Activated CD8-positive, alpha-beta memory T cell treated with anti-CD3 and anti-CD28 coated beads, Interleukin-2, amount 50 U/mL, for 24 hours (primary cell): ENCODE measurements around the gene ANKRD22.
"Not testable (repeated sequence)": the region's sequence is repeated elsewhere in the genome, so short reads cannot be mapped to it uniquely, and the experiment has no call there.

ENCODE experiments used
- DNase-seq: peaks from one replicate; pipeline ENCODE4 v3.0.0-alpha.2; 2020; ENCODE audit errors: extremely low read depth

The ANKRD22 gene

DNA sequence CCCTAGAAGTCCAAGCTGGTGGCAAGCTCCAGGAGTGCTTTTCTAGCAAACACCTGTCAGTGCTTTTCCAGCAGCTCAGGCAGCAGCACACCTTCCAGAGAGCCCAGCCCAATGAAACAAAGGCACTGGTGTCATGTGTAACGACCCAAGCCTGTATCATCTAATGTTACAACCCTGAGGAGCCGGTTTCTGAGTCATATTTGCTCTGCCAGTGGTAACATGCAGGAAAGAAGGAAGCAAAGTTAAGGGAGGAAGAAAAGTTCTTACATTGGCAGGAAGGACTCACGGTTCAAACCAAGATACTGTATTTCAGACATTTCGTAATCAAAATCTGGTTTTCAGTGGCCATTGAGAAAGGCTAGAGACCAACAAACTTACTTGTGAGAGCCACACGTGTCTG is at the start of gene ANKRD22:
TSS of gene ANKRD22 (minus strand) at position 139 of the 400 bp plus-strand sequence. CDS start 237 bp downstream, outside the sequence.
- no peak for DNase-seq

- DNase-seq, result no peak
Observed at GRCh38 chr10:88899886-88900285, 48.2 kb upstream of the ANKRD22 start.

- no peak for DNase-seq
Observed at GRCh38 chr10:88898727-88899126, 47.1 kb upstream of the ANKRD22 start.

DNA sequence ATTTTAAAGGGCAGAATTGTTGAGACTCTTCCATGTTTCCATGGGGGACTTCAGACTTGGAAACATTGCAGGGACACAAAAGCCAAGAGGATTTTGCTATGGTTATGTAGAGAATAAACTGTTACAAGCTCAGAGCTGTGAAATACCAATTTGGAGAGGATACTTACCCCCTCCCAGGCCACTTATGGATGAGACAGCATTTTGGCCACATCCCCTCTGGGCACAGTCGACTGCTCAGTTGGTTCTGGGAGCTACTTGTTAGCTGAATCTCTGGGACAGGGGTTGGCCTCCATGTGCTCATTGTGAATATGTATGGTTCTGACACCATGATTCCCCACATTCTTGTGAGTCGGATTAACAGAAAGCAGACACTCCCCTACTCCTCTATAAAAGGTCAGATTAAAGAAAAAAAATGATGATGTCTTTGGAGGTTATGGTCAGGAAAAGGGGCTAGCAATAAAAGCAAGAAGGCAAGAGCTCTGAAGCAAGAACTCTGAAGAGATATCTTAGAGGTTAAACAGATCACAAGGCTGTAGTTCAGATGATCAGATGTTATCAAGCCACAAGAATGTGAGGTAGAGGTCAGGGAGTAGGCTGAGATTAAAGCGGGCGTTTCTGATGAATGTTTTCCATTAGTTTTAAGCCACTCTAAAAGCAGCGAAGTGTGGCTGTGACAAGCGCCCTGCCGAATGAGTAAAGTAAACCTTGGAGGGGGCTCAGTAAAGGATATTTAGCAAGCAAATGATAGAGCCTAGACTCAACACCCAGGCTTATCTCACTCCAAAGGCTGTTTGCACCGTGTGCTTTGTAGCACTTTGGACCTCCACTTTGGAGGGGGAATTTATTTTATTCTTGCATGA is 45.6 kb upstream of the ANKRD22 start:
- no peak for DNase-seq

- DNase-seq, result no peak
Observed at GRCh38 chr10:88896372-88896993, 44.8 kb upstream of the ANKRD22 start.

DNA sequence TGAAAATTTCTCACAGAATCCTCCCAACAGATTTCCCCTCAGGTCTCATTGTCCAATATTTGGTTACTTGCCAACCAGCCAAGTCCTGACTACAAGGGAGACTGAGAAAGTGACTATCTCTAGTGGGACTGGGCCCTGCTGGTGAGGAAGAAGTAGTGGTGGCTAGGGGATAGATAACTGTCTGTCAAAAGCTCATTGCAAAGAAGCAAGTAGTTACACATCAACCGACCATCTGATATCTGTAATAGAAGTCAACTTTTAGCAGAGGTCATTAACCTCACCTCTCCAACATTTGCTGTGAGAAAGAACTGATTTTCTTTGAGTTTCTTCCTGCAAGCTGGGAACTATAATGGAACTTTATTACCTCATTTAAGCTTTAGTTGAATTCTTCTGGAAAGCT is 43.6 kb upstream of the ANKRD22 start:
- no peak for DNase-seq

DNA sequence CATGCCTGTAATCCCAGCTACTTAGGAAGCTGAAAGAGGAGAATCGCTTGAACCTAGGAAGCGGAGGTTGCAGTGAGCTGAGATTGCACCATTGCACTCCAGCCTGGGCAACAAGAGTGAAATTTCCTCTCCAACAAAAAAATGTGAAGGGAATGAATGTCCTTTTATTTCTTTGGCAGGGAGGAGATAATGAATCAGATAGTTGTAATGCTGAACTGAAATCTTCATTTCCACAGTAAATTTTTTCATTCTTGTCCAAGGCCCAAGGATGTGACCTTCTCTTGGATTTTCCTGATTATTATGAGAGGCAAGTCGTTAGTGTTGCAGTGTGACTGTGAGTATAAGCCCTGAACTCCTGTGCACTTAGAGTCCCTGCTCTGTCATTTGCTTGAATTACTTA is 42.0 kb upstream of the ANKRD22 start:
- DNase-seq, result no peak

DNA sequence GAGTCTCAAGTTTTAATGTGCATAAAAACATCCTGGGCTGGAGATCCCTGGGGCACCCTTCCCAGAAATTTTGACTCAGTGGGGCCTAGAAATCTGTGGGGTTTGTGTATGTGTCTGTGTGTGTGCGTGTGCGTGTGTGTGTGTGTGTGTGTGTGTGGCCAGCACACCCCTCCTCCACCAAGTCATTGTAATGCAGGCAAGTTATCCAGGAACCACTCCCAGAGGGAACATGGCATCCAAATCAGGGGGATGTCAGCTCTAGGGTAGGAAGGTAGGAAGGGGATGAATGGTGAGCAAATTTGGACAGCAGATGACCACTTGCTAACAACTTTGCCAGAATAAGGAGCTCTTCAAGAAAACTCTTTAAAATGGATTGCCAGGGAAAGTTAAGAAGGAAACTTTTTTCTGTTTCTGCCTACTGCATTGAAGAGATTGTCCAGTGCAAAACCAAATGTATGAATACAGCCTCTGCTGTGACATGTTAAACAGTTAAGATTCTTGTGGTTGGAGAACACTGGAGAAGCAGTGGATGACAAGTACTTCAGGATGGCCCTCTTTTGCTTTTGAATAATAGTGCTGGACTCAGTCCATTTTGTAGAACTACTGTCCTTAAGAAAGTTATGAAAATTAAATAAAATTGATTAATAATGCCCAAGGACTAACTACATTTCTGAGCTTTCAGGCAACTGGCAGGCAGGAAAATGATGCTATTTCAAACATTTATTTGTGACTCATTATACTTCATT is 40.8 kb upstream of the ANKRD22 start:
- no peak for DNase-seq

DNA sequence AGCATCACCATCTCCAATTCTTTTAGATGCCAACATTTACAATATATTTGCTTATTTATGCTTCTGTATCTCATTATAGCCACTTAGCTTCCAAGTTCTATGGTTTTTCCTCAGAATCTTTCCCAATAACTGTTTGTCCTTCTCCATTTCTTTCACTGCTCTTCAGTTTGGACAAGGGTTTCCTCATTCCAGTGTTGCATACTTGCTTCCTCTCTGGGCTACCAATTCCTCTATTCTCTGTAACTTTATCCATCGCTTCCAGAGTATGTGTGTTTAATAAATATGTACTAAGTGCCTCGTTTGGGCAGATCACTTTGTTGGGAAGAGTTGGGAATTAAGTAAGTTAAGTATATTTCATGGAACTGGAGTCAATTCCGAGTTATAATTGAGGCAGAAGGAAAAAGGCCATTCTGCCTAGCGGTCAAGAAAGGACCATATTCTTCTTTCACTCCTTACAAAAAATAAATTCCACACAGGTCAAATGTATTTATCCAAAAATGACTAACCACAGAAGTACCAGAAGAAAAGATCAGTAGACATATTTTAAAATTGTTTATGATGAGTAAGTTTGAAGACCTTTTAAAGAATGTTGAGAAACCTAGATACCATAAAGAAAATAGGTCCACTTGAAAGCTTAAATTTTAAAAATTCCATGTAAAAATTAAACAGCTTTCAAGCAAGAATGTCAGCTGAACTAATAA is 39.2 kb upstream of the ANKRD22 start:
- DNase-seq, result no peak

- DNase-seq, result no peak
Observed at GRCh38 chr10:88889559-88890337, 38.1 kb upstream of the ANKRD22 start.

- DNase-seq, result no peak
Observed at GRCh38 chr10:88888810-88889445, 37.3 kb upstream of the ANKRD22 start.

DNA sequence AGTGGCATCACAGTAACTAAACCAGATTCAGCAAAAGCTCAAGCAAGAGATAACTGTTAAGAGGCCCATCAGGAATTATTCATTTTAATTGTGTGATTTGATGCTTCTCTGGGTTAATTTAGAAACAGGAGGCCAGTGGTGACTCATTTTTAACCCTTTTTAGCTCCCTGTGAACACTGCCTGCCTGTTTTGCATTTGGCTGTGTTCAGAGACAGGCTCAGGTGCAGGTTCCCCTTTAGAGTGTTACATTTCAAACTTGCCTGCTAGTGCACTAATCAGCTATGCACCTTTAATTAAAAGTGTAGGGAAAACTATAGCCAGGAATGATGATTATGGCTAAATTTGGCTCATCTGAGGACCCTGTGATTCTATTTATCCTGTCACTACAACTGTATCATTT is 34.9 kb upstream of the ANKRD22 start:
- DNase-seq, result no peak

- no peak for DNase-seq
Observed at GRCh38 chr10:88883448-88883809, 31.8 kb upstream of the ANKRD22 start.

GRCh38 chr10:88882646-88883447 is 31.2 kb upstream of the ANKRD22 start:
- DNase-seq, result not testable (repeated sequence)

DNA sequence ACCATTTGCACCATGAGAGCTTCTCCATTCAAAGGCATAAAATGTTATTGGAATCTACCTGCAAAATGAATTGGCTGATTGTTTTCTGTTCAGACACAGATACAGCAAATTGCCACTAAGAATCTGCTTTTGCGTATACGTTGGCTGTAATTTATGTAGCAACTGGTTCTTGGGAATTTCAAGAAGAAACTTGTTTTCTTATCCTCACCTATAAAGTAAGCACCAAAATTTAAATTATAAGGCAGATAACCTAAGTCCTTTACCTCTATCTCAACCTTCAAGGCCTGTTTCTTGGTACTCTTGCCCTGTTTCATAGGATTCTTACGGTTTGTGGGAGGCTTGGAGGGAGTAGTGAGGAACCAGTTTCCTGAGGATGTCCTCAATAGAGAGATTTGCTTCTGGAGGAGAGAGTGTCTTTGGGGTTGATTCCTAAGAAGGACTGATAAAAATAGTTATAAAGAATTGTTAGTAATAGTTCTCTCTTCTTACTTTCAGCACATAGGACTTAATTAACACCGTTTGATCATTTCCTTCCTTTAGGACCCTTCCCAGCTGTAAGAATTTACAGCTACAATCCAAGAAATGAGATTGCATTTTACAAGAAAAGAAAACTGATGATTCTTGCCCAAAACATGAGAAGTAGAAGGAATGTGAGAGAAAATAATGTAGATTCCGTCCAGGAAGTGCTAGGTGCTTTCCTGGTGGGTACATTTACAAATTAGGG is 30.4 kb upstream of the ANKRD22 start:
- no peak for DNase-seq

- no peak for DNase-seq
Observed at GRCh38 chr10:88881320-88881719, 29.7 kb upstream of the ANKRD22 start.

DNA sequence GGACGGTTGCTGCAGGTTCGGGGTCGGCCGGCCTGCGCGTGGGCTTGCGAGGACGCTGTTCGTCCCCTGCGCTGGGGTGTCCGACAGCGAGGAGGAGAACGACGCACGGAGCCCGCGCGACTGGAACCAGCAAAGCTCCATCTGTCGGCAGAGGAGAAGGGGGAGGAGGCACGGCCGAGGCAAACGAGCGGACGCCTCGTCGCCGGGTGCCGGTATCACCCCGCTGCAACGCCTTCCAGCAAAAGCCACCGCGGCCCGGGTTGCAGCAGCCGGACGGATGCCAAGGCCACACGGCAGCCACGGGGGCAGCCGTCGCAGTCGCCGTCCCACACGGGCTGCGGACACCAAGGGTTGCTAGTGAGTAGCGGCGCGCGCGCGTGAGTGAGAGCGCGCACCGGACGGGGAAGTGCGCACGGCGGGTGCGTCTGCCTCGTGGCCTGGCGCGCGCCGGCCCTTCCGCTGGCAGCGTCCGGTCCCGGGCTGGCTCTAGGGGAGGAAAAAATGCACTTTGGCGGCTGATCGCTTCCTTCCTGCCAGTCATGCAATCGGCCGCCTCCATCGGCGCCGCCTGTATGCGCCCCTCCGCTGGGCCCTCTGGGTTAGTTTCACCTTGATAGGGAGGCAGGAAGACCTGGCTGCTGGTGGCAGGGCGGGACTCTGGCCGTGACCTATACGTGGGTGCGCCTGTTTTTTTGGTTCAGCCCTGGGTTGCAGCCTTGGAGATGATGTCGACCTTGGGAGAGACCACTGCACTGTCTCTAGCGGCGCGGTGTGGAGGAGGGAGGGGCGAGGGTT is 28.8 kb upstream of the ANKRD22 start:
- peak; percentile 35 for DNase-seq

- DNase-seq, result peak; percentile 36
Observed at GRCh38 chr10:88879534-88880281, 28.1 kb upstream of the ANKRD22 start, which contains the start of gene STAMBPL1. TSS of gene STAMBPL1 (plus strand) at chr10:88880245. CDS start at chr10:88901709, 21,464 bp downstream.
